HG02678 (cell line): ENCODE results near the gene UST.
"Not testable (repeated sequence)": the region's sequence is repeated elsewhere in the genome, so short reads cannot be mapped to it uniquely, and the experiment has no call there.

Experiments
- ATAC-seq: cut with Tn5 transposase; IDR thresholded peaks from one replicate; pipeline ENCODE4 v1.9.1; 2021; ENCODE audit warnings: mild to moderate bottlenecking, moderate library complexity; ENCODE audit not compliant: unreplicated experiment

UST gene

DNA sequence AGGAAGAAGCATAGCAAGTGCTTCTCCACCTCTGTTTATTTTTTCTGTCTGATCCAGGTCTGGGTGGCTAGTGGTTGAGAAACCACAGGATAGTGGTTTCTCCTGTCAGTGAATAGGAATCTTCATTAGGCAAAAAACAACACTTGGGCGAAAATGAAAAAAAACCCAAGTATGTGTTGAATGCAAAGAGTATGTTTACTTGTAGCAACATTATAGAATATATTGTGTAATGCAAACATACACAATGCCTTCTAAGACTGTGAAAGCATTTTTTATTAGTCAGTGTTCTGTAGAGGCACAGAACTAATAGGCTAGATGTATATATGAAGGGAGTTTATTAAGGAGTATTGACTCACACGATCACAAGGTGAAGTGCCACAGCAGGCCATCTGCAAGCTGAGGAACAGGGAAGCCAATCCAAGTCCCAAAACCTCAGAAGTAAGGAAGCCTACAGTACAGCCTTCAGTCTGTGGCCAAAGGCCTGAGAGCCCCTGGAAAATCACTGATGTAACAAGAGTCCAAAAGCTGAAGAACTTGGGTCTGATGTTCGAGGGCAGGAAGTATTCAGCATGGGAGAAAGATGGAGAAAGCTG is 111.1 kb downstream of the UST start:
- no peak for ATAC-seq

DNA sequence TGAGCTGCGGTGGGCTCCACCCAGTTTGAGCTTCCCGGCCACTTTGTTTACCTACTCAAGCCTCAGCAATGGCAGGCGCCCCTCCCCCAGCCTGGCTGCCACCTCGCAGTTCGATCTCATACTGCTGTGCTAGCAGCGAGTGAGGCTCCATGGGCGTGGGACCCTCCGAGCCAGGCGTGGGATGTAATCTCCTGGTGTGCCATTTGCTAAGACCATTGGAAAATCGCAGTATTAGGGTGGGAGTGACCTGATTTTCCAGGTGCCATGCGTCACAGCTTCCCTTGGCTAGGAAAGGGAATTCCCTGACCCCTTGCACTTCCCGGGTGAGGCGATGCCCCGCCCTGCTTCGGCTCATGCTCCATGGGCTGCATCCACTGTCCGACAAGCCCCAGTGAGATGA is 117.3 kb downstream of the UST start:
- ATAC-seq, result not testable (repeated sequence)

DNA sequence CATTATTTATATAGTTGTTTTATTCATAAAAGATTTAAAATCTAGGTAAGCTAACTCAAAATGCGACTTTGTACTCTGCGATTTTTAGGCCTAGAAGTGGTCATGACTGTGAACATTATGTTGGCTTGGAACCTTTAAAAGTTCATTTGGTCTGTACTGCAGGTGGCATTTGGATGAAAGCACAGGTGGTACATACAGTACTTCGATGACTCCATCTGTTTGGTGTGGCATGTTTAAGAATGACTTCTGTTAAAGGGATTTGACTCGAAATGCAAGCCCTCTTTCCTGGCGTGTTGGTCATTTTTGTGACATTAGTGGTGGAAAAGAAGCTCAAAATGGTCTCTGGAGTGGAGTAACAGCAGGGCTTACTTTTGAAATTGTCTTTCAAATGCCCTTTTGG is 118.1 kb downstream of the UST start:
- ATAC-seq, result no peak

- peak; percentile 99 for ATAC-seq
Observed at GRCh38 chr6:148866657-148867268, 119.9 kb downstream of the UST start.

GRCh38 chr6:148867862-148868261 is 121.0 kb downstream of the UST start:
- no peak for ATAC-seq

DNA sequence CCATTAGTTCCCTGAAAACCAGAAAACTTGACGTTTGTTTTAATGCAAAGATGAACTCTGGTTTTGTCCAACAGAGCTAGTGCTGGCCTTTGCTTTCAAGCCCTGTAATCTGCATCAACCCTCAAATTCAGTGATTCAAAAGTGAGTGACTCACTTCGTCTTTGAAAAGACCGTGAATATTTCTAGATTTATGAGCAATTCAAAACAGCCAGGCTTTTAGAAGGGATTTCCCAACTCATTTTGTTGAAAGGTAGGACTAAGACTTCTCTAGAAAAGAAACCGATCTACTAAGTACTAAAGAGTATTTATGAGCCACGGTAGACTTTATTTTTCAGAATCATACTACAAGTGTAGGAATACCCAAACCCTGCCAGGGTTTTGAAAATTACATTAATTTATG is 121.5 kb downstream of the UST start:
- no peak for ATAC-seq

DNA sequence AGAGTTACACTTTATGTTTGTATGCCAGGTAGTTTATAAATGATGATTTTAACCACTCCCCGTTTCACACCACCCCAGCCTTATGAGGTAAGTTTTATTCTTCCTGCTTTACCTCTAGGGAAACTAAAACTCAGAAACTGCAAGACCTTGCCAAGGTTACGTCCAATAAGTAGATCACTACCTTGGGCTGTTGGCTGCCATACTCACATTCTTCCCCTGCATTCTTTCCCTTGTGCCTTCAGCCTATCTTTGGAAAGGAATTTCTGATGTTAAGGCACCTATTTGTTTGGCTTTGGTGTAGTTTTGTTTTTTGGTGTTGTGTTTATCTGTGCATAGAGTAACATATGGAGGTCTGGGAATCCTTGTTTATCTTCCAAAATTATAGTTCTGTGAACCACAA is 122.1 kb downstream of the UST start:
- no peak for ATAC-seq

- ATAC-seq, result no peak
Observed at GRCh38 chr6:148869585-148869984, 122.8 kb downstream of the UST start.

- no peak for ATAC-seq
Observed at GRCh38 chr6:148873154-148873553, 126.3 kb downstream of the UST start.

- no peak for ATAC-seq
Observed at GRCh38 chr6:148873868-148874267, 127.0 kb downstream of the UST start.

DNA sequence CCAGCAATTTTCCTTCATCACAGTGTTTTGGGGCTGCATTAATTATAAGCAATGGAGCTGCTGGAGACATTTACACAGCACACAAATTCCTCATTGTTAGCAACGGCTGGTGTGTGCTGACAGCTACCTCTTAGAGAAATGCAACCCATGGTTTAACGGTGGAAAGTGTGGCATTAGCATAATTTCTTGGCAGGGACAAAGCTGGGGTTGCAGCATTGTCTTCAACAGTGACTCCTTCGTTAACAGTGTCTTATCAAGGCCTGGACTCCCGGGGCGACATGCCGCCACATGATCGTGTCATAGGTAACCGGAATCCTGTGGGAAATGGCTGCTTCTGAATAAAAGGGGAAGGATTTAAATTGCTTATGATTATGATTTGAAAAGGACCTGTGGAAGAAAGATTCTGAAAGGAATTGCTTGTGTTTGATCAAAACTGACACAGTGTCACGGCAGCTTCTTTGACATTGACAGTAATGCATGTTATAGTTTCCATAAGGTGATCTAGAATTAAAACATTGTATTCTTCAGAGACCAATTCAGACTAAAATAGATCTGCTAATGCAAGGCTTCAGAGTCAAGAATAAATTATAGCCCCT is 128.0 kb downstream of the UST start:
- no peak for ATAC-seq

DNA sequence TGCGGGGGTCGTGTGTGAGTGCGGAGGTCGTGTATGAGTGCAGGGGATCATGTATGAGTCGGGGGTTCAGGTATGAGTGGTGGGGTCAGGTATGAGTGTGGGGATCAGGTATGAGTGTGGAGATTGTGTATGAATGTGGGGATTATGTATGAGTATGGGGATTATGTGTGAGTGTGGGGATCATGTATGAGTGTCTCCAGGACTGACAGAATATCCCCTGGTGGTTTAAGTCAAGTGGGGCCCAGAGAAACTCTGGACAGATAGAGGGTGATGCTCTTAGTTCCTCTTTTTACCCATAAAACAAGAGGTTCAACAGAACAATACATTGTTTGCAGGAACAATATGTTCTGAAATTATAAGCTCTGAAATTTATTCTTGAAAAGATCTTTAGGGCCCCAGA is 131.9 kb downstream of the UST start:
- ATAC-seq, result no peak

DNA sequence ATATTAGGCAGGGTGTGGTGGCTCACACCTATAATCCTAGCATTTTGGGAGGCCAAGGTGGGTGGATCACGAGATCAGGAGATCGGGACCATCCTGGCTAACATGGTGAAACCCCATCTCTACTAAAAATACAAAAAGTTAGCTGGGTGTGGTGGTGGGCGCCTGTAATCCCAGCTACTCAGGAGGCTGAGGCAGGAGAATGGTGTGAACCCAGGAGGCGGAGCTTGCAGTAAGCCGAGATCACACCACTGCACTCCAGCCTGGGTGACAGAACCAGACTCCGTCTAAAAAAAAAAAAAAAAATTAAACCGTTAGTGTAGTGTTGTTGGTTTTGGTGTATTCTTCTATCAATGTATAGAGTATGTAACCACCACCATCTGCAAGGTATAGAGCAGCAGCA is 133.9 kb downstream of the UST start:
- ATAC-seq, result not testable (repeated sequence)

DNA sequence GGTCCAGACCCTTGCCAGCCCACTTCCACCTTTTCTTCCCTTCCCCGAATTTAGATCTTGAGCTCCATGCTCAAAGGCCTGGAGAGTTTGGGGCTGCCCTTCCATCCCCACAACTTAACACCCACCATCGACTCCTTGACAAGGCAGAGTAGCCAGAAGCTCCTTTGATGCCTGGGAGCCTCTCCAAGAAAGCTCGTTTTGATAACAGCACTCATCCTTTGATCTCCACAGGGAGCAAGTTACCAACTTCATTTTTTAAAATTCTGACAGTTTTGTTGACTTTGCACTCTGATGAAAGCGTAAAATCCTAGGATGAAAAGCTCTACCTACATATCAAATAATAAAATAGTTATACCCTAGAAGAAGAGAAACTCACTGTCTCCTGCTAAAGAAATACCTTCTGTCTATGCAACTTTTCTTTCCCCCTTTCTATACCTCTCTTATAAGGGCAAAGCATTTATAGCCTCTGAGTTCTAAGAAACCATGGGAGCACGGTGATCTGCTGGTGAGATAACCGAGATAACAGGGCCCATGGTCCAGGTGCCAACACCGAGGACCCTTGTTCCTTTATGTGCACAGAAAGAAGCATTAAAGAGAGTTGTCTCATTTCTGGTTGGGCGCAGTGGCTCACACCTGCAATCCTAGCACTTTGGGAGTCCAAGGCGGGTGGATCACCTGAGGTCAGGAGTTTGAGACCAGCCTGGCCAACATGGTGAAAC is 134.9 kb downstream of the UST start:
- no peak for ATAC-seq

GRCh38 chr6:148883270-148883669 is 136.4 kb downstream of the UST start:
- ATAC-seq, result no peak

DNA sequence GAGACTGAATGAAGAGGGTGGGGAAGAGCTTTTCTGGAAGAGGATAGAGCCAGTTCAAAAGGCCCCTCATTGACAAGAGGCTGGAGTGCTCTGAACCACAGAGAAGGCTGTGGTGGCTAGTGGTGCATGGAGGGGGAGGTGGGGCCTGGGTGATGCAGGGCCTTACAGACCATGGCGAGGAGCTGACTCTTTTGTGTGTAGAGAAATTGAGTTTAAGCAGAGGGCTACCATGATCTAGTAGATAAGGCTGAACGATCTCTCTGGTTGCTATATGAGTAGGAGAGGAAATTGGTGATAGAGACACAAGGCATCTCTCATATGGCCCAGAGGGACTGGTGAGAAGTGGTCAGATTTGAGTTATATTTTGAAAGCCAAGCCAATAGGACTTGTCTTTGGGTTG is 137.6 kb downstream of the UST start:
- peak; percentile 66 for ATAC-seq

DNA sequence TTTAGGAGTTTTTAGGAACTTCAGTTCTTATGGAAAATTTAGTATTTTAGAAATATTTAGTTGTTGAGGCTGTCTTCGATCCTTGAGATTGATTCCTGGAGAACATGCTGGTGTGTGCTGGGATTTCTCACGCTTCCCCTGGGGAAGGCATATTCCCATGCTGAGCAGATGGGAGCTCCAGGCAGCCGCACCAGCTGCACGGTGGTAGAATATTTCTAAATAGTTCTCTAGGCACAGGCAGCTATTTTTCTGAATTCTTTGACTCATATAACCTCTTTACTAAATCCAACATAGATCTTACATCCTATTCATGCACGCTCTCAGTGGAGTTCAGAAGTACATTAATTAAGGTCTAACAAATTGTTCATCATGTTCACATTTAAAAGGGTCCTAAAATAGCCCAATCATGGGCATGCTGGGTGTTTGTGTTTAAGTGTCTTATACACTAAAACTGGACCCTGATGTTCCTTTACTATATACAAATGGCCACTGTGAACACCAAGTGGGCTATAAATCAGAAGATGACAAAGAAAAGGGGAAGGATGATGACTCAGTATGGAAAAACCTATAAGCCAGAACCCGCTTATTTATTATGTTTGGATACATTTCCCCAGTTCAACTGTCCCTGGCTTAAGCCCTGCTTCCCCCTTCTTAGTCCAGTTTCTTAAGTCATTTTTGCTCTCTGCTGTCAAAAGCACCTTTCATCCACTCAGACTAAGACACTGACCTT is 138.5 kb downstream of the UST start:
- ATAC-seq, result no peak

- no peak for ATAC-seq
Observed at GRCh38 chr6:148885925-148886845, 139.4 kb downstream of the UST start.

DNA sequence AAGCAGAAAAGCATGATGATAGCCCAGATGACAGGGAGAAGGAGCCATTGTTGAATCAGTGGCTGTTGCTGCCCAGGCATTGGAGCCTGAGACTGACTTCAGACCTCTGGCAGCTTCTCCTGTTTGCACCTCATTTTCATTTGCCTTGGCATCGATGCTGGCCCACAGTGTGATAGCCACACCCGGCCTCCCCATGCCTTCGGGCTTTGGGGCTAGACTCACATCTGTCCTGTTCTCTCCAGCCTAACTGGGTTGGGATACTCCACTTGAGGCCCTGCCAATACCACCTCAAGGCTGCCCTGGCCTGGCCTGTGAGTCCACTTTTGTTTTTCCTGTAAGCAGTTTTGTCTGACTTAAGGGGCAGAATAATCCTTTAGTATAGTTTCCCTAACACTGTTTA is 140.4 kb downstream of the UST start:
- ATAC-seq, result no peak

DNA sequence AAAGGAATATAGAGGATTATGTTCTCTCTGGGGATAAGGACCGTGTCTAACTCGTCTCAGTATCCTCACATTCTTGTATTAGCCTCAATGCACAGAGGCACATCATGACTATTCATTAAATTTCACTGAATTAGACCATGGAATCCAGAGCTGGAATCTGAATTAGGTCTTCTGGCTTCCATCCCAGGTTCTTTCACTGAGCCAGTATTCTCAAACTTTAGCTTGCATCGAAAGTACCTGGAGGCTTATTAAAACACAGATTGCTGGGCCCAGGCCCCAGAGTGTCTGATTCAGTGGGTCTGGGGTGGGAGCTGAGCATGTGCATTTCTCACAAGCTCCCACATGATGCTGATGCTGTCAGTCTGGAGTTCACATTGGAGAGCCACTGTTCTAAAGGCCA is 142.0 kb downstream of the UST start:
- ATAC-seq, result no peak
